Stimulated activated CD4-positive, alpha-beta T cell treated with anti-CD3 and anti-CD28 coated beads, Interleukin-1b, Interleukin-23, amount 100 ng/mL, for 48 hours (primary cell): ENCODE data around the gene MCL1.
A peak's percentile ranks its signal among the peaks of the same experiment; 100 is the strongest.
"Not testable (repeated sequence)": the region's sequence is repeated elsewhere in the genome, so short reads cannot be mapped to it uniquely, and the experiment has no call there.

Source experiments
- DNase-seq: peaks from one replicate; pipeline ENCODE4 v3.0.0-alpha.2; 2020

MCL1 gene

GRCh38 chr1:150579110-150579944, at the start of gene MCL1:
TSS of gene MCL1 (minus strand) at chr1:150579610. CDS start at chr1:150579530, 80 bp downstream.
- peak; percentile 91 for DNase-seq

GRCh38 chr1:150628766-150629114, 49.3 kb upstream of the MCL1 start:
- no peak for DNase-seq

GRCh38 chr1:150627826-150628410, 48.5 kb upstream of the MCL1 start:
- DNase-seq: no peak

- DNase-seq: peak; percentile 54
Observed at GRCh38 chr1:150626150-150626549, 46.7 kb upstream of the MCL1 start.

- not testable (repeated sequence) for DNase-seq
Observed at GRCh38 chr1:150624546-150624945, 45.1 kb upstream of the MCL1 start.

GRCh38 chr1:150624134-150624533, 44.7 kb upstream of the MCL1 start:
- DNase-seq: not testable (repeated sequence)

GRCh38 chr1:150622303-150622975, 43.0 kb upstream of the MCL1 start:
- DNase-seq: no peak

GRCh38 chr1:150621497-150622302, 42.3 kb upstream of the MCL1 start:
- peak; percentile 53 for DNase-seq

- DNase-seq: no peak
Observed at GRCh38 chr1:150620919-150621318, 41.5 kb upstream of the MCL1 start.

- DNase-seq: no peak
Observed at GRCh38 chr1:150619576-150620509, 40.4 kb upstream of the MCL1 start.

GRCh38 chr1:150615346-150616201, 36.2 kb upstream of the MCL1 start:
- no peak for DNase-seq

- DNase-seq: peak; percentile 72
Observed at GRCh38 chr1:150613061-150613920, 33.9 kb upstream of the MCL1 start.

GRCh38 chr1:150612014-150612345, 32.6 kb upstream of the MCL1 start:
- DNase-seq: no peak

- DNase-seq: no peak
Observed at GRCh38 chr1:150610576-150610975, 31.2 kb upstream of the MCL1 start.

- no peak for DNase-seq
Observed at GRCh38 chr1:150609732-150610131, 30.3 kb upstream of the MCL1 start.

- DNase-seq: no peak
Observed at GRCh38 chr1:150606463-150607142, 27.2 kb upstream of the MCL1 start.

GRCh38 chr1:150605451-150605731, 26.0 kb upstream of the MCL1 start:
- DNase-seq: not testable (repeated sequence)

GRCh38 chr1:150604226-150604588, 24.8 kb upstream of the MCL1 start:
- no peak for DNase-seq

GRCh38 chr1:150603711-150604110, 24.3 kb upstream of the MCL1 start:
- DNase-seq: no peak

- not testable (repeated sequence) for DNase-seq
Observed at GRCh38 chr1:150602372-150602771, 23.0 kb upstream of the MCL1 start.
